OCI-LY3 (cell line): ENCODE measurements around the gene GADL1.

Experiments
- EZH2phosphoT487 ChIP-seq: fragments of 200-600 bp; shearing (Covaris generic); IDR thresholded peaks from 2 replicates; pipeline ENCODE4 v1.6.1; 2018; ENCODE audit warnings: antibody characterized with exemption, mixed run types, low read depth
- TF ChIP-seq, protein P1 (sequence below): fragments of 200-600, 300-600 bp; sonication (generic); IDR thresholded peaks from 2 replicates; pipeline ENCODE4 v1.5.1; 2014; ENCODE audit warnings: antibody characterized with exemption, low read length, low read depth

GRCh38 chr3:30694148-30694547 lies 200.3 kb downstream of the GADL1 start:
- TF ChIP-seq, protein P1, sequence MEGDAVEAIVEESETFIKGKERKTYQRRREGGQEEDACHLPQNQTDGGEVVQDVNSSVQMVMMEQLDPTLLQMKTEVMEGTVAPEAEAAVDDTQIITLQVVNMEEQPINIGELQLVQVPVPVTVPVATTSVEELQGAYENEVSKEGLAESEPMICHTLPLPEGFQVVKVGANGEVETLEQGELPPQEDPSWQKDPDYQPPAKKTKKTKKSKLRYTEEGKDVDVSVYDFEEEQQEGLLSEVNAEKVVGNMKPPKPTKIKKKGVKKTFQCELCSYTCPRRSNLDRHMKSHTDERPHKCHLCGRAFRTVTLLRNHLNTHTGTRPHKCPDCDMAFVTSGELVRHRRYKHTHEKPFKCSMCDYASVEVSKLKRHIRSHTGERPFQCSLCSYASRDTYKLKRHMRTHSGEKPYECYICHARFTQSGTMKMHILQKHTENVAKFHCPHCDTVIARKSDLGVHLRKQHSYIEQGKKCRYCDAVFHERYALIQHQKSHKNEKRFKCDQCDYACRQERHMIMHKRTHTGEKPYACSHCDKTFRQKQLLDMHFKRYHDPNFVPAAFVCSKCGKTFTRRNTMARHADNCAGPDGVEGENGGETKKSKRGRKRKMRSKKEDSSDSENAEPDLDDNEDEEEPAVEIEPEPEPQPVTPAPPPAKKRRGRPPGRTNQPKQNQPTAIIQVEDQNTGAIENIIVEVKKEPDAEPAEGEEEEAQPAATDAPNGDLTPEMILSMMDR, result no peak
- TF ChIP-seq EZH2phosphoT487, result no peak
